Progenitor cell of endocrine pancreas (in vitro differentiated cells): ENCODE measurements around the gene VGLL4. TPM values are rescaled to one million over a fixed set of nuclear protein-coding genes. Genes with fewer than 3 reads are reported as not detected.

Source experiments
- DNase-seq: peaks from one replicate; pipeline ENCODE4 v3.0.0; 2021; ENCODE audit warnings: low spot score; ENCODE audit not compliant: unreplicated experiment
- H3K27ac Mint-ChIP-seq: 2 replicates; pipeline ENCODE4 v1.8.0; 2021; ENCODE audit warnings: mild to moderate bottlenecking, moderate library complexity, mixed read lengths
- H3K27me3 Mint-ChIP-seq: 2 replicates; pipeline ENCODE4 v1.8.0; 2021; ENCODE audit warnings: mixed read lengths
- H3K36me3 Mint-ChIP-seq: 2 replicates; pipeline ENCODE4 v1.8.0; 2022; ENCODE audit warnings: mixed read lengths; ENCODE audit not compliant: insufficient read depth
- H3K4me1 Mint-ChIP-seq: 2 replicates; pipeline ENCODE4 v1.8.0; 2021; ENCODE audit warnings: low read depth, mixed read lengths
- H3K4me3 Mint-ChIP-seq: 2 replicates; pipeline ENCODE4 v1.8.0; 2021; ENCODE audit warnings: low read depth, mild to moderate bottlenecking, moderate library complexity, mixed read lengths
- H3K9me3 Mint-ChIP-seq: 2 replicates; pipeline ENCODE4 v1.8.0; 2021; ENCODE audit warnings: low read depth, mixed read lengths
- total RNA-seq: library from RNA; stranded (reverse); gene quantifications from 2 replicates; pipeline ENCODE4 v1.2.1, GENCODE V29; 2021
- TF ChIP-seq, protein P1 (sequence below): fragments of 200-600 bp; sonication (generic); IDR thresholded peaks from one replicate; pipeline ENCODE4 v1.5.0; 2021; ENCODE audit warnings: antibody characterized with exemption, mild to moderate bottlenecking; ENCODE audit not compliant: unreplicated experiment

VGLL4 gene
- total RNA-seq, 1 donor from 2014 or later = 93.2 TPM

DNA sequence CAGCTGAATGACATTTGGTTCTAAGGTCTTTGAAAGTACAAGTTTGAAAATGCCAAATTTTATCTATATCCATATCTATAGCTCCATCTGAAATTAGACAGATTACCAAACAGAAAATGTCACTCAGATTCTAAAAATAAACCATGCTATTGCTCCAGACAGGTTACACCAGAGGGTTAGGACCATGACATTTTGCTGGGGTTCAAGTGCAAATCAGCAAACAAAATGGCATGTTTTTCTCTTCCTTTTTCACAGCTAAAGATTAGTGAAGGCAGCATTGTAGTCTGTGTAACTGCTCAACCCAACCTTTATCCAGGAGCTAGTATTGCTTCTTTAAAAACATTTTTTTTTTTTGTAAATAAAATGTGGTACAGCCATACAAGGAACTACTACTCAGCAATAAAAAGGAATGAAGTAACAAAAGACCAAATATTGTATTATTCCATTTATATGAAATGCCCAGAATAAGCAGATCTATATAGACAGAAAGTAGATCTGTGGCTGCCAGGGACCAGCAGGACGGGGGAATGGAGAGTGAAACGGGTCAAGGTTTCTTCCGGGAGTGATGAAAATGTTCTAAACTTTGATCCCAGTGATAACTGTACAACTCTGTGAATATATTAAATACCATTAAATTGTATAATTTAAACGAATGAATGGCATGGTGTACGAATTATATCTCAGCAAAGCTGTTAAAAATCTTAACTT, 18.2 kb downstream of the VGLL4 start:
- H3K36me3 Mint-ChIP-seq = peaks cover 6% of the 10 kb centered on the region
- no peak overlapping the region for H3K4me3 Mint-ChIP-seq
- H3K27me3 Mint-ChIP-seq = no peaks in the 10 kb centered on the region
- no peak overlapping the region for H3K27ac Mint-ChIP-seq
- DNase-seq = no peak
- H3K9me3 Mint-ChIP-seq = peaks cover 3% of the 10 kb centered on the region
- peaks cover 35% of the 10 kb centered on the region for H3K4me1 Mint-ChIP-seq
- TF ChIP-seq, protein P1, sequence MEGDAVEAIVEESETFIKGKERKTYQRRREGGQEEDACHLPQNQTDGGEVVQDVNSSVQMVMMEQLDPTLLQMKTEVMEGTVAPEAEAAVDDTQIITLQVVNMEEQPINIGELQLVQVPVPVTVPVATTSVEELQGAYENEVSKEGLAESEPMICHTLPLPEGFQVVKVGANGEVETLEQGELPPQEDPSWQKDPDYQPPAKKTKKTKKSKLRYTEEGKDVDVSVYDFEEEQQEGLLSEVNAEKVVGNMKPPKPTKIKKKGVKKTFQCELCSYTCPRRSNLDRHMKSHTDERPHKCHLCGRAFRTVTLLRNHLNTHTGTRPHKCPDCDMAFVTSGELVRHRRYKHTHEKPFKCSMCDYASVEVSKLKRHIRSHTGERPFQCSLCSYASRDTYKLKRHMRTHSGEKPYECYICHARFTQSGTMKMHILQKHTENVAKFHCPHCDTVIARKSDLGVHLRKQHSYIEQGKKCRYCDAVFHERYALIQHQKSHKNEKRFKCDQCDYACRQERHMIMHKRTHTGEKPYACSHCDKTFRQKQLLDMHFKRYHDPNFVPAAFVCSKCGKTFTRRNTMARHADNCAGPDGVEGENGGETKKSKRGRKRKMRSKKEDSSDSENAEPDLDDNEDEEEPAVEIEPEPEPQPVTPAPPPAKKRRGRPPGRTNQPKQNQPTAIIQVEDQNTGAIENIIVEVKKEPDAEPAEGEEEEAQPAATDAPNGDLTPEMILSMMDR = no peak

DNA sequence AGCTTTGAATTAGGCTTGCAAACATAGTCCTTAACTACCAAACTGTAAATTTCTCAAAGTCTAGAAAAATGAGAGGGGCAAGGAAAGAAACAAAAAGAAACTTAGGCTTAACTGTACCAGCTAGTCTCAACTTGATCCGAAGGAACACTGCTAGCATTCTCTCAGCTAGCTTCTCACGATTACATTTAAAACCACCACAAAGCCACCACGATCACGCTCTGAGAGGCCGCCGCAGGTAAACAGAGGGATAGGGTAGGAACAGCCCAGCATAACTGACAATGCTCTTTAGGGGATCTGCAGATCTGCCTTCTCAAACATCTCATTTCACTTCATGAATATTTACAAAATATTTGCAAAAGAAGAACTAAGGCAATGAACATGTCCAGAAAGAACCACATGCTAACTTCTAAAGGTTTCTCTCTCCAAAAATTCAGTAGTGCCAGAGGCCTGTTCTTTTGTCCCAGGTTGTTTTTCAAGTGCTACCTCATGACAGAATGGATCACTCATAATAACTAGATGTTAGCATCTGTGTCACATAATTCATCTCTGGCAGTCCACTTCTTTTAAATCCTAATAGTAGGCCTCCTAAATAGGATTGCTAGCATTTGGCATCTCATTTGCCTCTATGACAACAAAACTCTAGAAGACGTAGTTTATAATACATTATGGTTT, 18.9 kb downstream of the VGLL4 start:
- peak overlapping the region; percentile 83 for H3K27ac Mint-ChIP-seq
- peaks cover under 1% of the 10 kb centered on the region for H3K9me3 Mint-ChIP-seq
- peaks cover 39% of the 10 kb centered on the region for H3K4me1 Mint-ChIP-seq
- no peaks in the 10 kb centered on the region for H3K27me3 Mint-ChIP-seq
- DNase-seq = no peak
- H3K4me3 Mint-ChIP-seq = no peak overlapping the region
- H3K36me3 Mint-ChIP-seq = peaks cover 4% of the 10 kb centered on the region
- TF ChIP-seq, protein P1 = no peak

DNA sequence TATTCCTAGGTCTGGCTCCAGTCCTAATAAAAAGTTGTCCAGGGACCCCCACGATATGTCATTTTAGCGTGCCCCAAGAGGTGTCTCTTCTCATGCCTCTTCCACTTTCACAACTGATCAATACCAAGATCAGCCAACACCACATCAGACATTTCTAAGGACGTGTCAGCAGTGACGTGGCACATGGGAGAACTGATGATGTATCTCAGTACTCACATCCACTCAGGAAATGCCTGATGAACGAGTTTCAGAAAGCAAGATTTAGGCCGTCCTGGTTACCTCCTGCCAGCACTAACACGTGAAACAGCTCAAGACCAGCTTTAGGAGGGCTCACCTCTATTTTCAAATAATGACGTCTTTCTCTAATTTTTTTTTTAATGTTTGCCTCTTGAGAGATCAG, 19.6 kb downstream of the VGLL4 start:
- H3K27me3 Mint-ChIP-seq = no peaks in the 10 kb centered on the region
- H3K27ac Mint-ChIP-seq = peak overlapping the region; percentile 83
- TF ChIP-seq, protein P1 = no peak
- peaks cover 4% of the 10 kb centered on the region for H3K36me3 Mint-ChIP-seq
- H3K4me1 Mint-ChIP-seq = peaks cover 46% of the 10 kb centered on the region
- no peaks in the 10 kb centered on the region for H3K9me3 Mint-ChIP-seq
- H3K4me3 Mint-ChIP-seq = no peak overlapping the region
- DNase-seq = no peak

DNA sequence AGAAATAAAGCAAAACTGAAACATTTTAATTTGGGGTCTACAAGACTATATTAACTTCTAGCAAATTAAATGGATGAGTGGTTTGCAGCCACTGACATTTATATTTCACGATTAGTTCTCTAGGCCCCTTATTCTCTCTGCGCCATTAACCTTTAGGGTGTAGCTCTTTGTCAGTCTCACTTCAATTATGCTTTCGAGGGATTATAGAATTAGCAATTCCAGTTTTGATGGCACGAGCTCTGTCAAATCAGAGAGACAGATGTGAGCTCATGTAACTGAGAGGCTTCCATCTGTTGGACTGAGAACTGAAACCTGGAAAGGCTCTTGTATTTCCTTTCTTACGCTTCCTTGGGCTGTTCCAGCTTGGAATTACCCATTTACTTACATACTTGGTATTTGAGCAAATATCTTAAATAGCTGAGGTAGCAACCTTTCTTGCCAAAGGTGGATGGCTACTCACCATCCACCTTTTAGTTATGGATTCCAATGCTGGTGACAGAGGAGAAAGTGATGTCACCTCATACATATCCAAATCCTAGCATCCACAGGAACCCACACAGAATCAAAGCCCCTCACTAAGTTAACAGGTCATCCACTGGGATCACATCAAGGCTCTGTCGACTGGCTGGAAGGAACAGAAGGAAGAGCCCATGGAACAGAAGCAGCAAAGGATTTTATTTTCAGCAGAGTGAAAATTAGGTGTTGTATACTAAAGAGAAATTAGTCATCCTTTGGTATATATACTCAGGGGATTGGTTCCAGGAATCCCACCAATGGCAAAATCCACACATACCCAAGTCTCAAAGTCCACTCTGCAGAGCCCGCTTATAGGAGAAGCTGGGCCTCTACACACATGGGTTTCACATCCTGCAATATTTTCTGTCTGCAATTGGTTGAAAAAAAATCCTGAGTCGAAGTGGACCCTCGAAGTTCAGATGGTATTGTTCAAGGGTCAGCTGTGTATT, 20.8 kb downstream of the VGLL4 start:
- H3K4me3 Mint-ChIP-seq = no peak overlapping the region
- no peaks in the 10 kb centered on the region for H3K9me3 Mint-ChIP-seq
- H3K36me3 Mint-ChIP-seq = peaks cover 4% of the 10 kb centered on the region
- H3K27me3 Mint-ChIP-seq = no peaks in the 10 kb centered on the region
- H3K27ac Mint-ChIP-seq = no peak overlapping the region
- TF ChIP-seq, protein P1 = no peak
- H3K4me1 Mint-ChIP-seq = peaks cover 52% of the 10 kb centered on the region
- no peak for DNase-seq

DNA sequence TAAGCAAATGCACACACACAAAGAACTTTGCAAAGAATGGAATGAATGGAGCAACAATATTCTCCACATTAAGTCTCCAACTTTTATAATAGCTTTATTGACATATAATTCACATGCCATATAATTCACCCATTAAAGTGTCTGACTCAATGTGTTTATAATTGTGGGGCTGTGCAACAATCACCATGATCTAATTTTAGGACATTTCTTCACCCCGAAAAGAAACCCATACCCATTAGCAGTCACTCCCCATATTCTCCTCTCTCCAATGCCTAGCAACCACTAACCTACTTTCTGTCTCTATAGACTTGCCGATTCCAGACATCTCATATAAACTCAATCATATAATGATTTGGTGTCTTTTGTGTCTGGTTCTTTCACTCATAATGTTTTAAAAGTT, 22.6 kb downstream of the VGLL4 start:
- DNase-seq = no peak
- Mint-ChIP-seq H3K27ac (no peak overlapping the region), H3K4me1 (peaks cover 61% of the 10 kb centered on the region), H3K36me3 (peaks cover 2% of the 10 kb centered on the region), H3K9me3 (no peaks in the 10 kb centered on the region), H3K27me3 (no peaks in the 10 kb centered on the region), H3K4me3 (no peak overlapping the region)
- TF ChIP-seq, protein P1 = no peak
